ENCODE data around the gene ARHGEF11.

The ARHGEF11 gene

DNA sequence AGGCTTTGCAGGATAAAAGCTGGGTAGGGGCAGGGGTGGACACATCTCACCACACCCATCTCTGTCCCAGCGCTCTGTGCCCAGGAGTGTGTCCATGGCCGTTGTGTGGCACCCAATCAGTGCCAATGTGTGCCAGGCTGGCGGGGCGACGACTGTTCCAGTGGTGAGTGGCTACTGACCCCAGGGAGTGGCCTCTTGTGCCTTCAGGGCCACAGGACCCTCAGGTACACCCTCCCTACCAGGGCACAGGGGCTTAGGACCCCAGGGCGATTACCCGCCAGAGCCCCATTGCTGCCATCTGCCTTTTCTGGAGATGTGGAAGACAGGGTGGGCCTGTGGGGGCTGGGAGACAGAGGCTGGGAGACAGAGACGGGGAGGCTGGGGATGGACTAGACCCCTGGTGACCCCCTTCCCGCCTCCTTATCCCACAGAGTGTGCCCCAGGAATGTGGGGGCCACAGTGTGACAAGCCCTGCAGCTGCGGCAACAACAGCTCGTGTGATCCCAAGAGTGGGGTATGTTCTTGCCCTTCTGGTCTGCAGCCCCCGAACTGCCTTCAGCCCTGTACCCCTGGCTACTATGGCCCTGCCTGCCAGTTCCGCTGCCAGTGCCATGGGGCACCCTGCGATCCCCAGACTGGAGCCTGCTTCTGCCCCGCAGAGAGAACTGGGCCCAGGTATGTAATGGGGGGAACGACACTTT is 139.2 kb downstream of the ARHGEF11 start:
- H3K4me2 ChIP-seq = peak overlapping the region in 8 of 11 experiments; percentile 61 to 80 (median 72); a peak in 14 of 22 replicates
- H3K27ac ChIP-seq = peak overlapping the region in 3 of 11 experiments; percentile 25 to 51 (median 43); a peak in 2 of 22 replicates
- H3K4me1 ChIP-seq = peaks cover 10 to 61% (median 36%) of the 10 kb centered on the region in 10 experiments; a peak in 19 of 20 replicates
- no peak for TF ChIP-seq Cebpa-rat (IDR thresholded peaks at IDR 0.05)
- H3K27me3 ChIP-seq = no peaks in the 10 kb centered on the region
- H3K4me3 ChIP-seq = no peak overlapping the region
- no peak overlapping the region for H3K9ac ChIP-seq
- H3K9me3 ChIP-seq (replicated peaks in 1 of 11) = peaks cover 0 to 9% (median 0%) of the 10 kb centered on the region in 11 experiments; a peak in 7 of 22 replicates
- H4K20me1 ChIP-seq = peaks cover 0 to 6% (median 0%) of the 10 kb centered on the region in 11 experiments; a peak in 1 of 22 replicates
- H3K36me3 ChIP-seq = no peaks in the 10 kb centered on the region

DNA sequence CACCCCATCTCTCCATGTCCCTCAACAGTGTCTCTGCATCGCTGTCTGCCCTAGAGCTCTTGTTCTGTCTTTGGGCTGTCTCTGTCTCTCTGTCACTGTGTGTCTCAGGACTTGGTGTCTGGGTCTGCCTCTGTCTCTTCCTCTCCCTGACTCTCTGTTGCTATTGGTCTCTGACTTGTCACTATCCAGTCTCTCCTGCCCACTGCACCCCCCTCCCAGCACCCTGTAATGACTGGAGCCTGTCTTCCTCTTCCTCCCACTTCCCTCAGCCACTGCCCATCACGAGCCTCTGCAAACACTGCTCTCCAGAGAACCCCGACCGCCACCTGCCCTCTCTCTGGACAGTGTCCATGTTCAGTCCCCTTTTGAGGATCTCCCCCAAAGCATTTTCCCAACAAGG is 139.9 kb downstream of the ARHGEF11 start:
- TF ChIP-seq Cebpa-rat (IDR thresholded peaks at IDR 0.05) = no peak
- Histone ChIP-seq H3K9ac (no peak overlapping the region), H3K27ac (no peak overlapping the region), H3K36me3 (no peaks in the 10 kb centered on the region), H3K4me3 (no peak overlapping the region), H3K4me1 (peaks cover 9 to 67% (median 37%) of the 10 kb centered on the region in 10 experiments; a peak in 19 of 20 replicates), H3K9me3 (replicated peaks in 1 of 11) (peaks cover 0 to 9% (median 0%) of the 10 kb centered on the region in 11 experiments; a peak in 7 of 22 replicates), H4K20me1 (peaks cover 0 to 4% (median 0%) of the 10 kb centered on the region in 11 experiments; a peak in 1 of 22 replicates), H3K4me2 (peak overlapping the region in 5 of 11 experiments; percentile 25 to 80 (median 72); a peak in 10 of 22 replicates), H3K27me3 (no peaks in the 10 kb centered on the region)

DNA sequence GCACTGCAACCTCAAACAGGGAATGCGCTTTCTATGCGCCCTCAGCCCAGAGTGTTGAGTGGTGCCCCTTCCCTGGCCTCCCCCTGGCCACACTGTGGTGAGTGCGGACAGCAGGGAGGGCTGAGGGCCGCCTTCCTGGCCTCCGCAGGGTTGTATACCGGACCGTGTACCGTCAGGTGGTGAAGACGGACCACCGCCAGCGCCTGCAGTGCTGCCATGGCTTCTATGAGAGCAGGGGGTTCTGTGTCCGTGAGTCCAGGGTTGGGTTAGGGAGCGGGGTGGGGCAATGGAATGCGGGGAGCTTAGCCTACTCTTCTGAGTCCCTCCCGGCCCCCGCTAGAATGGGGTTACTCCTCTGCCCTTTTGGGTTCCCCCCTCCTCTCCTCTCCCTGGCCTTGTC is 140.4 kb downstream of the ARHGEF11 start:
- Histone ChIP-seq H3K4me1 (peaks cover 9 to 71% (median 39%) of the 10 kb centered on the region in 10 experiments; a peak in 19 of 20 replicates), H3K9ac (no peak overlapping the region), H3K4me2 (peak overlapping the region in 5 of 11 experiments; percentile 25 to 80 (median 72); a peak in 8 of 22 replicates), H3K9me3 (replicated peaks in 1 of 11) (peaks cover 0 to 9% (median 0%) of the 10 kb centered on the region in 11 experiments; a peak in 7 of 22 replicates), H3K27me3 (no peaks in the 10 kb centered on the region), H3K27ac (no peak overlapping the region), H3K4me3 (no peak overlapping the region), H3K36me3 (no peaks in the 10 kb centered on the region), H4K20me1 (0 out of 22 replicates have a peak, but pooled peaks cover 0 to 3% (median 0%) of the 10 kb centered on the region in 11 experiments)
- TF ChIP-seq Cebpa-rat (IDR thresholded peaks at IDR 0.05) = no peak

DNA sequence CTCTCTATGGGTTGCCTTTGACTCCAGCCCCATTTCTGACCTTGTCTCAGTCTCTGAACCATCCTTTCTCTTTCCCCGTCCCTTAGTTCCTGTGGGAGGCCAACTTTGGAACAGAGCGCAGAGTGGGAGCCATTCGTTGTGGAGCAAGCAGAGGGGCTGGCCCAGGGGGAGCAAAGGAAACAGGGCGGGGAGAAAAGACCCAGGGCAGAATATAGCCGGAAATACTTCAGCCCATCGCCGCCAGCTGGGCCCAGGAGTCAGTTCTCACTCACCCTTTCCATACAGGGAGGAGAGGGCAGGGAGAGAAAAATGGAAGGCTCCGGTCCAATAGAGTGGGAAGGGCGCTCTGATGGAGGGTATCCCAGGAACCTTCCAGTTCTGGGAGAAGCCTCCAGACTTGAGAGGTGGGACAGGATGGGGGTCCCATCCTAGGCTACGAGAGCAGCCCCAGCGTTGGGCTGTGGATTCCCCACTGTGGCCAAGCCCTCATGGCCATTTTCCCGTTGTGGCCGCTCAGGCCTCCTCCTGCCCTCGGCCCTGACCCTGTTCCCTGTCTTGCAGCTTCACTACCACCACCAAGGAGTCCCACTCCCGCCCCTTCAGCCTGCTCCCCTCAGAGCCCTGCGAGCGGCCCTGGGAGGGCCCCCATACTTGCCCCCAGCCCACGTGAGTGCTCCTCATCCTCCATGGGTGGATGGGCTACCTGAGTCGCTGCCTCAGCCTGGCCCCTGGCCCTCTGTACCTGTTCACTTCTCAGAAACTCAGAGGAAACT is 141.2 kb downstream of the ARHGEF11 start:
- Histone ChIP-seq H3K4me1 (peaks cover 10 to 79% (median 43%) of the 10 kb centered on the region in 10 experiments), H4K20me1 (0 out of 22 replicates have a peak, but pooled peaks cover 0 to 3% (median 0%) of the 10 kb centered on the region in 11 experiments), H3K4me3 (no peak overlapping the region), H3K27me3 (peaks cover 0 to 3% (median 0%) of the 10 kb centered on the region in 11 experiments; a peak in 4 of 22 replicates), H3K9ac (no peak overlapping the region; a peak in 2 of 22 replicates), H3K4me2 (peak overlapping the region in 2 of 11 experiments; percentile 1 to 33; a peak in 2 of 22 replicates), H3K9me3 (replicated peaks in 1 of 11) (peaks cover 0 to 9% (median 0%) of the 10 kb centered on the region in 11 experiments; a peak in 7 of 22 replicates), H3K27ac (no peak overlapping the region), H3K36me3 (no peaks in the 10 kb centered on the region)
- TF ChIP-seq Cebpa-rat (IDR thresholded peaks at IDR 0.05) = no peak

DNA sequence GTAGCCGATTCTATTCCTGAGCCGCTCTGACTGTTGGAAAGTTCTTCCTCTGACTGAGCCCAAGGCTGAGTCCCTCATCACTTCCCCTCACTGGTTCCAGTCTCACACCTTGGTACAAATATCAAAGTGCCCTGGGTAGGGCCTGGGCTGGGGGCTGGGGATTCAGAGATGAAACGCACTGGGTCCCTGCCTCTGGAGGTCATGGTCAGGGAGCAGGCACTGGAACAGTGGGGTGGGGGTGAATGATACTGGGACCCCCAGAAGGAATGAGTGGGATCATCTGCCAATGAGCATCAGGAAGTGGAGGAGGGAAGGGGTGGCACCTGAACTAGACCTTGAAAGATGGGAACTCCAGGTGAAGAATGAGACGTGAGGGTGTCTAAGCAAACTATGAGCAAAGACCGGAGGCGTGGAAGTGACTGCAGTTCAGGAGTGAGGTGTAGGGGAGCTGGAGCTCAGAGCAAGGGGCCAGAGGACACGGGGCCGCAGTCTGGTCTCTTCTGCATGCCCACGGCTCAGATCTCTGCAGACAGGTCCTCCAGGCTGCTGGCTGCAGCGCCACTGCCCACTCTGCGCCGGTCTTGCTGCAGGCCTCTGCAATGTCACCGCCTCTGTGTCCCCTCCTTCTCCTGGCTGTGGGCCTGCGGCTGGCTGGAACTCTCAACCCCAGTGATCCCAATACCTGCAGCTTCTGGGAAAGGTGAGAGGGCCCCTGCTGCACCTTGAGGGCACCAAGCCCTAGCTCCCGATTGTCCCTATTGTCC is 142.0 kb downstream of the ARHGEF11 start:
- Histone ChIP-seq H3K27ac (no peak overlapping the region), H3K9me3 (replicated peaks in 1 of 11) (peaks cover 0 to 9% (median 0%) of the 10 kb centered on the region in 11 experiments; a peak in 7 of 22 replicates), H3K36me3 (no peaks in the 10 kb centered on the region), H3K4me3 (no peak overlapping the region), H3K4me2 (no peak overlapping the region; a peak in 1 of 22 replicates), H3K27me3 (peaks cover 0 to 12% (median 5%) of the 10 kb centered on the region in 11 experiments; a peak in 6 of 22 replicates), H3K4me1 (peaks cover 18 to 88% (median 50%) of the 10 kb centered on the region in 10 experiments), H3K9ac (no peak overlapping the region), H4K20me1 (0 out of 22 replicates have a peak, but pooled peaks cover 0 to 3% (median 0%) of the 10 kb centered on the region in 11 experiments)
- TF ChIP-seq Cebpa-rat (IDR thresholded peaks at IDR 0.05) = no peak

DNA sequence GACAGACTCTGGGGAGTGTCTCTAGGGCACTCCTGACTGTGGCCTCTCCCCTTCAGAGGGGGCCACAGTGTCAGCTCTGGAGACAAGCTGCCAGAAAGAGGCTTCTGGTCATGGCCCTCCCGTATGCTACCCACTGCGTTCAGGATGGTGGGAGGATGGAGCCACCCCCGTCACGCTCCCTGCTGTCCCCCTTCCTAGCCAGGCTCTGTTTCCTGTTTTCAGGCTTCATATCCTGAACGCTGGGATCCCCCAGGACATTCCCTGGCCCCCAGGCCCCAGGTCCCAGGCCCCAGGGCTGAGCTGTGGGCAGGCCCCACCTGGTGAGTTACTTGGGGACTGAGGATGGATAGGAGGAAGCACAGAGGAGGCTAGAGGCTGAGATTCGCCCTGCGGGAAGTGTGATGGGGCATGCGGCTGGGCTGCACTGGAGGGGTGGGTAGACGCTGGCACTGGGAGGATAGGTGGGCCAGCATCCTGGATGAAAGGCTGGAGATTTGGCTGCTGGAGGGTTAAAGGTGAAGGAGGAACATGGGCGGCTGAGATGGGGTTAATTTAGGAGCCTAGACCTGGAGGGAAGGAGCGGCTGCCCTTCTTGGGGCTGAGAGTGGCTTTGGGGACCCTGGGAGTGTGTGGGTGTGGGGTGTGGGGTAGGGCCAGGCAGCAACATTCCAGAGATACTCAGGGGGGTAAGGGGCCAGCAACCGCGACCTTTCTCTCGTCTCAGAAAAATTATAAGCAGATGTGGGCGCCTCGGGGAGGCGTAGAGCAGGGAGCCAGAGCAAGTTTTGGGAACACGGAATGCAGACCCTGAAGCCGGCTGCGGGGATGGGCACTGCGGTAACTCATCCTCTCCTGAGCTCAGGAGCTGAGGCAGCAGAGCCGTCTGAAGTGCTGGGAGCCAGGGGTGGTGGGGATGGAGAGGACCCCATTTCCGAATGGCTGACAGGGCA is 143.3 kb downstream of the ARHGEF11 start:
- H3K9ac ChIP-seq = 0 out of 22 replicates have a peak overlapping the region, but pooled peaks of 2 of the 11 experiments have one; percentile 26 to 33
- no peak overlapping the region for H3K27ac ChIP-seq
- peak overlapping the region in 9 of 11 experiments; percentile 10 to 52 (median 44); a peak in 14 of 22 replicates for H3K4me2 ChIP-seq
- TF ChIP-seq Cebpa-rat (IDR thresholded peaks at IDR 0.05) = no peak
- peaks cover 0 to 20% (median 6%) of the 10 kb centered on the region in 11 experiments; a peak in 8 of 22 replicates for H3K27me3 ChIP-seq
- peaks cover 0 to 9% (median 0%) of the 10 kb centered on the region in 11 experiments; a peak in 7 of 22 replicates for H3K9me3 ChIP-seq (replicated peaks in 1 of 11)
- H3K4me3 ChIP-seq = no peak overlapping the region
- peaks cover 26 to 91% (median 56%) of the 10 kb centered on the region in 10 experiments for H3K4me1 ChIP-seq
- 0 out of 22 replicates have a peak, but pooled peaks cover 0 to 3% (median 0%) of the 10 kb centered on the region in 11 experiments for H4K20me1 ChIP-seq
- no peaks in the 10 kb centered on the region for H3K36me3 ChIP-seq

DNA sequence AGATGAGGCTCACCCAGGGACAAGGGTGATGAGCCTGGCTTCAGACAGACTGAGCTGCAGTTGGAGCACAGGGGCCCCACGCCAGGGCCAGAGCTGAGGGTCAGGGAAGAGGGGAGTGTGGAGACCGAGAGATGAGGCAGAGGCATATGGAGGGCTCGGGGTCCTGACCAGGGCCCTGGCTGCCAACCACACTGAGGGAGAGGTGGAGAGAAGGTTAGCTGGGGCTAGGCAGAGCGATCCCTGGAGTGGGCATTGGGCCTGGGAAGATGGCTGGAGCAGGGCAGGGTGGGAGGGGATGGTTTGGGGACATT is 144.0 kb downstream of the ARHGEF11 start:
- Histone ChIP-seq H3K27me3 (peaks cover 0 to 25% (median 7%) of the 10 kb centered on the region in 11 experiments; a peak in 8 of 22 replicates), H3K4me3 (no peak overlapping the region), H3K9me3 (replicated peaks in 1 of 11) (peaks cover 0 to 6% (median 0%) of the 10 kb centered on the region in 11 experiments; a peak in 7 of 22 replicates), H3K9ac (no peak overlapping the region), H3K36me3 (no peaks in the 10 kb centered on the region), H3K27ac (no peak overlapping the region), H3K4me2 (peak overlapping the region in 4 of 11 experiments; percentile 14 to 51 (median 30); a peak in 3 of 22 replicates), H4K20me1 (0 out of 22 replicates have a peak, but pooled peaks cover 0 to 3% (median 0%) of the 10 kb centered on the region in 11 experiments), H3K4me1 (peaks cover 29 to 91% (median 55%) of the 10 kb centered on the region in 10 experiments)
- TF ChIP-seq Cebpa-rat (IDR thresholded peaks at IDR 0.05) = no peak
